ENCODE data around the gene SYNDIG1.

Gene SYNDIG1

GRCh38 chr20:24448170-24448569 is 21.3 kb upstream of the SYNDIG1 start:
- FAIRE-seq: no peak

- FAIRE-seq: no peak
Observed at GRCh38 chr20:24449026-24449720, 20.3 kb upstream of the SYNDIG1 start.

- no peak for FAIRE-seq
Observed at GRCh38 chr20:24450177-24450576, 19.3 kb upstream of the SYNDIG1 start.

GRCh38 chr20:24450624-24451376 is 18.6 kb upstream of the SYNDIG1 start:
- FAIRE-seq: no peak

GRCh38 chr20:24451428-24451827 is 18.0 kb upstream of the SYNDIG1 start:
- no peak for FAIRE-seq

GRCh38 chr20:24452016-24452415 is 17.4 kb upstream of the SYNDIG1 start:
- FAIRE-seq: no peak

GRCh38 chr20:24452498-24453127 is 16.8 kb upstream of the SYNDIG1 start:
- FAIRE-seq: no peak

- no peak for FAIRE-seq
Observed at GRCh38 chr20:24453869-24454268, 15.6 kb upstream of the SYNDIG1 start.

GRCh38 chr20:24455081-24455480 is 14.3 kb upstream of the SYNDIG1 start:
- no peak for FAIRE-seq

- FAIRE-seq: no peak
Observed at GRCh38 chr20:24456398-24456781, 13.0 kb upstream of the SYNDIG1 start.

- FAIRE-seq: no peak
Observed at GRCh38 chr20:24458436-24458835, 11.0 kb upstream of the SYNDIG1 start.

GRCh38 chr20:24459733-24460132 is 9.7 kb upstream of the SYNDIG1 start:
- no peak for FAIRE-seq

GRCh38 chr20:24460712-24461111 is 8.7 kb upstream of the SYNDIG1 start:
- no peak for FAIRE-seq

GRCh38 chr20:24461848-24462247 is 7.6 kb upstream of the SYNDIG1 start:
- no peak for FAIRE-seq

- no peak for FAIRE-seq
Observed at GRCh38 chr20:24462460-24463010, 6.9 kb upstream of the SYNDIG1 start.

- FAIRE-seq: no peak
Observed at GRCh38 chr20:24465159-24465558, 4.3 kb upstream of the SYNDIG1 start.

- no peak for FAIRE-seq
Observed at GRCh38 chr20:24465730-24466129, 3.7 kb upstream of the SYNDIG1 start.

- no peak for FAIRE-seq
Observed at GRCh38 chr20:24468401-24469115, 871 bp upstream of the SYNDIG1 start.

GRCh38 chr20:24469894-24470745 is 691 bp downstream of the SYNDIG1 start:
- no peak for FAIRE-seq

- FAIRE-seq: no peak
Observed at GRCh38 chr20:24470746-24471582, 1.5 kb downstream of the SYNDIG1 start.

- FAIRE-seq: no peak
Observed at GRCh38 chr20:24472426-24472825, 3.0 kb downstream of the SYNDIG1 start.

All from G401.6 (cell line).